Effector memory CD8-positive, alpha-beta T cell (primary cell): ENCODE results near the gene SLCO3A1.

Source experiments
- ATAC-seq: fragments of 150-1000 bp; cut with Tn5 transposase; replicated peaks from 2 replicates; pipeline ENCODE4 v1.10.0; 2021; ENCODE audit warnings: mild to moderate bottlenecking, moderate library complexity
- DNase-seq, 3 experiments: peaks; one replicate each; pipeline ENCODE4 v3.0.0; 2021
- H3K27ac Mint-ChIP-seq, 2 donors: one replicate each; pipeline ENCODE4 v1.8.0; 2022; ENCODE audit warnings: mild to moderate bottlenecking in 2 of 2, mixed read lengths in 2 of 2, moderate library complexity in 2 of 2
- H3K27me3 Mint-ChIP-seq, 2 donors: one replicate each; pipeline ENCODE4 v1.8.0; 2022; ENCODE audit warnings: mixed read lengths in 2 of 2
- H3K36me3 Mint-ChIP-seq: one replicate; pipeline ENCODE4 v1.8.0; 2022; ENCODE audit warnings: mild to moderate bottlenecking, moderate library complexity, mixed read lengths; ENCODE audit not compliant: insufficient read depth
- H3K4me1 Mint-ChIP-seq, 2 donors: one replicate each; pipeline ENCODE4 v1.8.0; 2022; ENCODE audit warnings: low read depth in 2 of 2, mixed read lengths in 2 of 2
- H3K4me3 Mint-ChIP-seq, 2 donors: one replicate each; pipeline ENCODE4 v1.8.0; 2022; ENCODE audit warnings: mild to moderate bottlenecking in 2 of 2, mixed read lengths in 2 of 2, moderate library complexity in 2 of 2
- H3K9me3 Mint-ChIP-seq, 2 donors: one replicate each; pipeline ENCODE4 v1.8.0; 2022; ENCODE audit warnings: mixed read lengths in 2 of 2
- total RNA-seq, 9 experiments: gene quantifications; one replicate each; lab custom pipeline; 2026; lab: John Stamatoyannopoulos, UW

SLCO3A1 gene
- total RNA-seq: 9.0 to 51.1 (median 26.4) reads per million in 9 experiments

- Mint-ChIP-seq H3K27me3 (no peaks in the 10 kb centered on the region), H3K9me3 (no peaks in the 10 kb centered on the region), H3K36me3 (peaks cover 19% of the 10 kb centered on the region), H3K4me1 (peaks cover 49 to 61% of the 10 kb centered on the region in 2 donors), H3K4me3 (peak within 1 kb of the TSS; percentile 71 to 83), H3K27ac (peak within 1 kb of the TSS; percentile 91)
- ATAC-seq (peak; percentile 36), DNase-seq (peak in 2 of 3 experiments; percentile 61)
Measured at GRCh38 chr15:91853511-91853947, at the start of gene SLCO3A1. Gene SLCO3A1, plus strand, starts transcription at chr15:91853708.

GRCh38 chr15:91807122-91807521, 46.4 kb upstream of the SLCO3A1 start:
- H3K36me3 Mint-ChIP-seq: no peaks in the 10 kb centered on the region
- no peak overlapping the region for H3K27ac Mint-ChIP-seq
- DNase-seq (no peak), ATAC-seq (no peak)
- H3K4me3 Mint-ChIP-seq: no peak overlapping the region
- no peaks in the 10 kb centered on the region for H3K4me1 Mint-ChIP-seq
- peaks cover 0 to 2% of the 10 kb centered on the region in 2 donors for H3K9me3 Mint-ChIP-seq
- H3K27me3 Mint-ChIP-seq: peaks cover 39 to 42% of the 10 kb centered on the region in 2 donors

DNA sequence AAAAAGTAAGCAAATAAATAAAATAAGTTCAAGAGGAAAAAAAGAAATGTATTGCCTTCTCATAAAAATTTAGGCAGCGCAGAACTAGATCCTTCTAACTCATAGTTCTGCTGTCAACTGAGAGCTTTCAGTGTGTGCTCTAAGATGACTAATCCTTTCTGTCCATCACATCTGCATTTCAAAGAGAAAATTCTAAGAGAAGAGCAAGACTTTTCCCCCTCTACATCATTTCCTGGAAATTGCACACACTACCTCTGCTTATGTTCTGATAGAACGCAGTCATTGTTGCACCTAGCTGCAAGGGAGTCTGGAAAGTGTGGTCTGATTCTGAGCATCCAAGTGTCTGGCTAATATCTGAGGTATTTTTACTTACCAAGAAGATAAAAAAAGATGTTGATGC, 39.6 kb upstream of the SLCO3A1 start:
- Mint-ChIP-seq H3K4me1 (no peaks in the 10 kb centered on the region), H3K27me3 (peaks cover 12 to 14% of the 10 kb centered on the region in 2 donors), H3K27ac (no peak overlapping the region), H3K9me3 (peaks cover 6 to 7% of the 10 kb centered on the region in 2 donors), H3K4me3 (no peak overlapping the region), H3K36me3 (no peaks in the 10 kb centered on the region)
- ATAC-seq (no peak), DNase-seq (no peak)

DNA sequence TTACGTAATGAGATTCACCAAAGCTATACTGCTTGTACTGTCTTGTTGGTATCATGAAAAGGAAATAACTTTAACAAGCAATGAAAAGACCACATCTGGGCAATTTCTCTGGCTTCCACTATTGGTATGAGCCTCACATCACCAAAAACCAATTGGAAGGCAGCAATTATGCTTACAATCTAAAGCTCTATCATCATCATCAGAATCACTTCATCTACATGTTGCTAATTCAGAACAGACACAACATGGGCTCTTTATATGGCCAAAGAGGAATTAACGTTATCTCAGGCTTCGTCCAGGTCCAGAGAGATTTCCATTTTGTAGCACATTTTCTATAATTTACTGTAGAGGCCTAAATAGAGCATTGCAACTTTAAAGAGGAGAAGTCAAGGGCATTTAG, 36.6 kb upstream of the SLCO3A1 start:
- peaks cover 23 to 26% of the 10 kb centered on the region in 2 donors for H3K27me3 Mint-ChIP-seq
- no peaks in the 10 kb centered on the region for H3K4me1 Mint-ChIP-seq
- no peak overlapping the region for H3K4me3 Mint-ChIP-seq

DNA sequence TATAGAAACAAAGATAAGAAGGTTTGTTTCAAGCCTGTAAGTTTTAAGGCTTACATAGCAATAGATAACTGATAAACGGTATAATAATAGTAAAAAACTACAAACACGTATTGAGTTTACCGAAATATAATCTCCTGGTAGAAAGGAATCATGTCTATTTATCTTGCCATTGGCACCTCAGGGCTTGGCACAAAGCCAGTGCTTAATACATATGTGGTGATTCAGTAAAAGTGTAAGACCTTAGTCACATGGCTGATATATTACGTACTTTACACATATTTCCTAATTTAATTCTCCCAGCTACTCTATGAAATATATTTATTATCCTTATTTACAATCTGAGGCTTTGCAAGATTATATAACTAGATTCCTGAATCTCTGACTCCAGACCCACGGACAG, 32.0 kb upstream of the SLCO3A1 start:
- no peak overlapping the region for H3K27ac Mint-ChIP-seq
- no peaks in the 10 kb centered on the region for H3K9me3 Mint-ChIP-seq
- H3K27me3 Mint-ChIP-seq: peaks cover 21 to 30% of the 10 kb centered on the region in 2 donors
- no peaks in the 10 kb centered on the region for H3K36me3 Mint-ChIP-seq
- ATAC-seq: no peak
- DNase-seq: no peak
- no peaks in the 10 kb centered on the region for H3K4me1 Mint-ChIP-seq
- no peak overlapping the region for H3K4me3 Mint-ChIP-seq

More for the DNA sequence above, 36.6 kb upstream of the SLCO3A1 start:
- Mint-ChIP-seq H3K36me3 (no peaks in the 10 kb centered on the region), H3K9me3 (peaks cover 6 to 7% of the 10 kb centered on the region in 2 donors), H3K27ac (no peak overlapping the region)
- no peak for DNase-seq
- ATAC-seq: no peak

GRCh38 chr15:91824256-91824655, 29.3 kb upstream of the SLCO3A1 start:
- DNase-seq: no peak
- Mint-ChIP-seq H3K36me3 (no peaks in the 10 kb centered on the region), H3K4me3 (no peak overlapping the region), H3K27ac (no peak overlapping the region), H3K4me1 (no peaks in the 10 kb centered on the region), H3K9me3 (no peaks in the 10 kb centered on the region), H3K27me3 (peaks cover 16 to 18% of the 10 kb centered on the region in 2 donors)
- no peak for ATAC-seq

GRCh38 chr15:91826443-91826842, 27.1 kb upstream of the SLCO3A1 start:
- no peaks in the 10 kb centered on the region for H3K4me1 Mint-ChIP-seq
- H3K4me3 Mint-ChIP-seq: no peak overlapping the region
- H3K36me3 Mint-ChIP-seq: no peaks in the 10 kb centered on the region
- ATAC-seq (no peak), DNase-seq (no peak)
- H3K27ac Mint-ChIP-seq: no peak overlapping the region
- H3K9me3 Mint-ChIP-seq: no peaks in the 10 kb centered on the region
- peaks cover 5 to 7% of the 10 kb centered on the region in 2 donors for H3K27me3 Mint-ChIP-seq

DNA sequence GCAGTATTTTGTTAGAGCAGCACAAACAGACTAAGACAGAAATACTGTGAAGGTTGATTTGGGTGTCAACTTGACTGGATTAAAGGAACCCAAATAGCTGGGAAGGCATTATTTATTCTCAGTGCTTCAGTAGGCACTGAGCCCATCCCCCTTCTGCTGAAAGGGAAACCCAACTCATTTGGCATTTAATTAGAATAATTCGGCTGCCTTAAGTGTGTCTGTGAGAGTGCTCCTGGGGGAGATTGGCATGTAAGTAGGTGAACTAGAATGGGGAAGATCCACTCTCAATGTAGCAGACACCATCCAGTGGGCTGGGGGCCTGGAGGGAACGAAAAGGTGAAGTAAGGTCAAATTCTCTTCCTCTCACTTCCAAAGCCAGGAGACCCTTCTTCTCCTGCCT, 20.5 kb upstream of the SLCO3A1 start:
- H3K4me1 Mint-ChIP-seq: no peaks in the 10 kb centered on the region
- H3K27me3 Mint-ChIP-seq: peaks cover 14 to 27% of the 10 kb centered on the region in 2 donors
- H3K9me3 Mint-ChIP-seq: no peaks in the 10 kb centered on the region
- DNase-seq (no peak), ATAC-seq (no peak)
- no peak overlapping the region for H3K27ac Mint-ChIP-seq
- no peak overlapping the region for H3K4me3 Mint-ChIP-seq
- peaks cover 4% of the 10 kb centered on the region for H3K36me3 Mint-ChIP-seq

DNA sequence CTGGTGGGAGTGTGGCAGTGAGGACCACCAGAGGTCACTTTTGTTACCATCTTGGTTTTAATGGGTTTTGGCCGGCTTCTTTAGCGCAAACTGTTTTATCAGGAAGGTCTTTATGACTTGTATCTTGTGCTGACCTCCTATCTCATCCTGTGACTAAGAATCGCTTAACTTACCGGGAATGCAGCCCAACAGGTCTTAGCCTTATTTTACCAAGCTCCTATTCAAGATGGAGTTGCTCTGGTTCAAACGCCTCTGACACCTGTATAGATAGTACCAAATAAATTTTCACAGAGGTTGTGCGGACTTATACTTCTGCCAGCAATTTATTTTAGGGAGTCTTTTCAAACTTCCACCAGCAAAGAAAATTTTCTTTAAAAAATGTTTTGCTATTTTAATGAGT, 13.6 kb upstream of the SLCO3A1 start:
- peaks cover 60 to 67% of the 10 kb centered on the region in 2 donors for H3K27me3 Mint-ChIP-seq
- H3K4me3 Mint-ChIP-seq: no peak overlapping the region
- ATAC-seq (no peak), DNase-seq (no peak)
- H3K4me1 Mint-ChIP-seq: no peaks in the 10 kb centered on the region
- H3K36me3 Mint-ChIP-seq: peaks cover 4% of the 10 kb centered on the region
- no peaks in the 10 kb centered on the region for H3K9me3 Mint-ChIP-seq
- H3K27ac Mint-ChIP-seq: no peak overlapping the region

- H3K27me3 Mint-ChIP-seq: peaks cover 68% of the 10 kb centered on the region in 2 donors
- H3K9me3 Mint-ChIP-seq: no peaks in the 10 kb centered on the region
- no peak for ATAC-seq
- H3K36me3 Mint-ChIP-seq: peaks cover 4% of the 10 kb centered on the region
- no peak for DNase-seq
- H3K4me1 Mint-ChIP-seq: no peaks in the 10 kb centered on the region
- no peak overlapping the region for H3K27ac Mint-ChIP-seq
- no peak overlapping the region for H3K4me3 Mint-ChIP-seq
Measured at GRCh38 chr15:91841861-91842260, 11.6 kb upstream of the SLCO3A1 start.

DNA sequence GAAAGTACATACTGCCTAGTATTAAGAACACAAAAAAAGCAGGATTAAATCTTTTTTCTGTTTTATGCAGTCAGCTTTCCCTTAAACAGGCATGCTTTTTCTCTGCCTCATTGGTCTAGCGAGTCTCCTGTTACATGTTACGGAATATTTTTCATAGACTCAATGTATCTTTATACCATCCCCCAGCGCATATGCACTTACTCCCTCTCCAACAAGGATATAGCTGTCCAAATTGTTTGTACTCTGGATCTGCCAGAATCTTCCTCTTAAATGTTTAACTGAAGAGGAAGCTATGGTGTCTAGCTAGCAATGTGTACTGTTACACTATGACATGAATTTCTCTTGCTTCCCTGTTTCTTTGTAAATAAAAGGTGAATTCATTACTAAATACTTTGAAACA, 9.2 kb upstream of the SLCO3A1 start:
- H3K27me3 Mint-ChIP-seq: peaks cover 50 to 53% of the 10 kb centered on the region in 2 donors
- H3K4me1 Mint-ChIP-seq: peaks cover under 1 to 2% of the 10 kb centered on the region in 2 donors
- ATAC-seq (no peak), DNase-seq (no peak)
- H3K36me3 Mint-ChIP-seq: peaks cover 4% of the 10 kb centered on the region
- no peak overlapping the region for H3K4me3 Mint-ChIP-seq
- no peak overlapping the region for H3K27ac Mint-ChIP-seq
- no peaks in the 10 kb centered on the region for H3K9me3 Mint-ChIP-seq

- Mint-ChIP-seq H3K27ac (no peak overlapping the region), H3K9me3 (no peaks in the 10 kb centered on the region), H3K27me3 (peaks cover 45 to 49% of the 10 kb centered on the region in 2 donors), H3K4me3 (no peak overlapping the region), H3K36me3 (peaks cover 4% of the 10 kb centered on the region), H3K4me1 (peaks cover 6 to 7% of the 10 kb centered on the region in 2 donors)
- ATAC-seq (no peak), DNase-seq (no peak)
Measured at GRCh38 chr15:91844928-91845327, 8.6 kb upstream of the SLCO3A1 start.

DNA sequence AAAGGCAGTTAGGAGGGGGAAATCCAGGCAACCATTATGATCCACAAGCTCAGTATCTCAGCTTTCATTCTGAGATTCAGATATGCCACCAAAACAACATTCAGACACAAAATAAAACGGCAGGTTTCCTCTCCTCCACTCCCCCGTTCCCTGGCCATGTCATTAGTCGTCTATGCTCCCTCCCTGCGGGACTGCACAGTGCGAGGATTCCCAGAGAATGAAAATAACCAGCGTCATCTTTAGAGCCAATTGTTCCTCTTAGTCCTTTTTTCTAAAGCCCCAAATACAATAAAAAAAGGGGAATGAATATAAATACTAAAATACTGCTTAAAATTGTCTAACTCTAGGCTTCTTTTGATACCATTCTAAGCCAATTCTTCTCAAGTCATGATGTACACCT, 7.8 kb upstream of the SLCO3A1 start:
- Mint-ChIP-seq H3K27me3 (peaks cover 37 to 42% of the 10 kb centered on the region in 2 donors), H3K36me3 (peaks cover 4% of the 10 kb centered on the region), H3K4me3 (no peak overlapping the region), H3K4me1 (peaks cover 7 to 8% of the 10 kb centered on the region in 2 donors), H3K27ac (no peak overlapping the region), H3K9me3 (no peaks in the 10 kb centered on the region)
- no peak for DNase-seq
- no peak for ATAC-seq

DNA sequence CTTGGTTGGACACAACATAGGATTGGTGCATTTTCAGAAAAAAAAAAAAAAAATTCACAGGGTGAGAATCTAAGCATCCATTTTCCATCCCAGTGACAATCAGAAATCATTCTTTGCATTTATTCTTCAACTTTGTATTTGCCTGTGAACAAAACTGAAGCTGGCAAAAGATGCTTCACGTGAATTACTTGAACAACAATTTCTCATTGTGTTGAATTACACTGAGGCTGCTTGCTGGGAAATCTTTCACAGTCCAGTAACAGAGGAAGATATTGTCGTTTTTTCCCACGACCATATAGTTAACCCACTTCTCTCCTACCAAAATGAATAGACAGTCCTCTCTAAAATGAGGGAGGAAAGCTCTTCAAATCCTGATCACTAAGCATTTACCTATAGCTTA, 4.3 kb upstream of the SLCO3A1 start:
- ATAC-seq: no peak
- Mint-ChIP-seq H3K4me1 (peaks cover 18 to 20% of the 10 kb centered on the region in 2 donors), H3K27me3 (peaks cover 15 to 18% of the 10 kb centered on the region in 2 donors), H3K27ac (peak overlapping the region in 1 of 2 donors; percentile 91), H3K4me3 (peak overlapping the region in 1 of 2 donors; percentile 55), H3K36me3 (peaks cover 3% of the 10 kb centered on the region), H3K9me3 (no peaks in the 10 kb centered on the region)
- no peak for DNase-seq
